Endothelial cell (in vitro differentiated cells): ENCODE results near the gene MPDU1. TPM values are rescaled to one million over a fixed set of nuclear protein-coding genes. Genes with fewer than 3 reads are reported as not detected.

Experiments
- DNase-seq: peaks from one replicate; pipeline ENCODE4 v3.0.0; 2021; ENCODE audit warnings: low spot score
- H3K27ac Mint-ChIP-seq: one replicate; pipeline ENCODE4 v1.8.0; 2021; ENCODE audit warnings: mixed read lengths, inconsistent platforms; ENCODE audit not compliant: unreplicated experiment
- H3K27me3 Mint-ChIP-seq: one replicate; pipeline ENCODE4 v1.8.0; 2021; ENCODE audit warnings: mild to moderate bottlenecking, moderate library complexity, mixed read lengths, inconsistent platforms; ENCODE audit not compliant: unreplicated experiment
- H3K36me3 Mint-ChIP-seq: one replicate; pipeline ENCODE4 v1.8.0; 2021; ENCODE audit warnings: mild to moderate bottlenecking, low read depth, mixed read lengths, inconsistent platforms; ENCODE audit not compliant: unreplicated experiment
- H3K4me1 Mint-ChIP-seq: one replicate; pipeline ENCODE4 v1.8.0; 2021; ENCODE audit warnings: mild to moderate bottlenecking, mixed read lengths, inconsistent platforms; ENCODE audit not compliant: unreplicated experiment
- H3K4me3 Mint-ChIP-seq: one replicate; pipeline ENCODE4 v1.8.0; 2021; ENCODE audit warnings: mild to moderate bottlenecking, mixed read lengths, inconsistent platforms; ENCODE audit not compliant: unreplicated experiment
- H3K9me3 Mint-ChIP-seq: one replicate; pipeline ENCODE4 v1.8.0; 2021; ENCODE audit warnings: mixed read lengths, inconsistent platforms; ENCODE audit not compliant: unreplicated experiment
- CTCF ChIP-seq: fragments of 200-600 bp; sonication (generic); IDR thresholded peaks from one replicate; pipeline ENCODE4 v1.5.0; 2021; ENCODE audit warnings: antibody characterized with exemption; ENCODE audit not compliant: unreplicated experiment
- total RNA-seq: library from RNA; stranded (reverse); fragmentation: NEBNext Ultra II Directional; extraction: Animal tissue kit (Norgen Biotek cat#: 25700); gene quantifications from one replicate; pipeline ENCODE4 v1.2.1, GENCODE V29; 2021; ENCODE audit not compliant: unreplicated experiment

Gene MPDU1
- total RNA-seq, 1 donor from 2014 or later = 51.8 TPM

- peaks cover 64% of the 10 kb centered on the region for H3K36me3 Mint-ChIP-seq
- no peak for DNase-seq
- no peaks in the 10 kb centered on the region for H3K9me3 Mint-ChIP-seq
- peaks cover 71% of the 10 kb centered on the region for H3K4me1 Mint-ChIP-seq
- H3K27me3 Mint-ChIP-seq = peaks cover 13% of the 10 kb centered on the region
- peak overlapping the region; percentile 53 for H3K27ac Mint-ChIP-seq
- H3K4me3 Mint-ChIP-seq = peak overlapping the region; percentile 62
- no peak for TF ChIP-seq CTCF
These were observed 6.1 kb upstream of the MPDU1 start for GRCh38 chr17:7577327-7578199.

- Mint-ChIP-seq H3K27me3 (peaks cover 19% of the 10 kb centered on the region), H3K27ac (peak within 1 kb of the TSS; percentile 95), H3K36me3 (peaks cover 68% of the 10 kb centered on the region), H3K4me3 (peak within 1 kb of the TSS; percentile 72), H3K9me3 (no peaks in the 10 kb centered on the region), H3K4me1 (peaks cover 77% of the 10 kb centered on the region)
- DNase-seq = no peak
- TF ChIP-seq CTCF = no peak
These were observed 4.4 kb upstream of the MPDU1 start, which contains the start of gene CD68 for GRCh38 chr17:7579001-7579833. CD68 (plus strand) TSS chr17:7579638; CDS start chr17:7579678, 40 bp downstream.

- Mint-ChIP-seq H3K4me1 (peaks cover 74% of the 10 kb centered on the region), H3K27ac (peak overlapping the region; percentile 95), H3K9me3 (no peaks in the 10 kb centered on the region), H3K4me3 (peak overlapping the region; percentile 4), H3K36me3 (peaks cover 65% of the 10 kb centered on the region), H3K27me3 (peaks cover 15% of the 10 kb centered on the region)
- no peak for DNase-seq
- TF ChIP-seq CTCF = no peak
These were observed 3.6 kb upstream of the MPDU1 start for GRCh38 chr17:7579834-7580603.

- H3K4me1 Mint-ChIP-seq = peaks cover 67% of the 10 kb centered on the region
- peak overlapping the region; percentile 4 for H3K4me3 Mint-ChIP-seq
- H3K27ac Mint-ChIP-seq = peak overlapping the region; percentile 44
- H3K27me3 Mint-ChIP-seq = peaks cover 17% of the 10 kb centered on the region
- H3K36me3 Mint-ChIP-seq = peaks cover 56% of the 10 kb centered on the region
- no peaks in the 10 kb centered on the region for H3K9me3 Mint-ChIP-seq
- no peak for TF ChIP-seq CTCF
- DNase-seq = no peak
These were observed 2.8 kb upstream of the MPDU1 start for GRCh38 chr17:7580604-7581575.
